Mesothelial cell of epicardium (in vitro differentiated cells): ENCODE data around the gene LIMK2. TPM values are rescaled to one million over a fixed set of nuclear protein-coding genes. Genes with fewer than 3 reads are reported as not detected.
"Not testable (repeated sequence)": the region's sequence is repeated elsewhere in the genome, so short reads cannot be mapped to it uniquely, and the experiment has no call there.

ENCODE experiments used
- DNase-seq, 2 experiments: peaks; one replicate each; pipeline ENCODE4 v3.0.0; 2021; ENCODE audit warnings: low spot score in 2 of 2; ENCODE audit not compliant: unreplicated experiment in 2 of 2
- H3K27ac Mint-ChIP-seq: 2 replicates; pipeline ENCODE4 v1.8.0; 2021; ENCODE audit warnings: mixed read lengths
- H3K27me3 Mint-ChIP-seq: 2 replicates; pipeline ENCODE4 v1.8.0; 2021; ENCODE audit warnings: low read depth, mixed read lengths
- H3K36me3 Mint-ChIP-seq: 2 replicates; pipeline ENCODE4 v1.8.0; 2021; ENCODE audit warnings: mixed read lengths
- H3K4me1 Mint-ChIP-seq: 2 replicates; pipeline ENCODE4 v1.8.0; 2021; ENCODE audit warnings: mixed read lengths
- H3K4me3 Mint-ChIP-seq: 2 replicates; pipeline ENCODE4 v1.8.0; 2021; ENCODE audit warnings: mild to moderate bottlenecking, moderate library complexity, mixed read lengths
- H3K9me3 Mint-ChIP-seq: 2 replicates; pipeline ENCODE4 v1.8.0; 2021; ENCODE audit warnings: mixed read lengths
- CTCF ChIP-seq: fragments of 200-600 bp; sonication (generic); IDR thresholded peaks from one replicate; pipeline ENCODE4 v1.5.0; 2021; ENCODE audit warnings: antibody characterized with exemption; ENCODE audit not compliant: unreplicated experiment
- total RNA-seq: library from RNA; stranded (reverse); gene quantifications from 3 replicates; pipeline ENCODE4 v1.2.1, GENCODE V29; 2021

Gene LIMK2
- total RNA-seq, 1 donor from 2014 or later, result 121 TPM

- Mint-ChIP-seq H3K27me3 (no peaks in the 10 kb centered on the region), H3K36me3 (peaks cover 29% of the 10 kb centered on the region), H3K4me1 (no peaks in the 10 kb centered on the region), H3K4me3 (no peak overlapping the region), H3K27ac (no peak overlapping the region), H3K9me3 (no peaks in the 10 kb centered on the region)
- no peak for DNase-seq
- no peak for TF ChIP-seq CTCF
Observed at GRCh38 chr22:31187627-31188026, 24.5 kb upstream of the LIMK2 start.

- H3K4me3 Mint-ChIP-seq, result no peak overlapping the region
- peaks cover 24% of the 10 kb centered on the region for H3K36me3 Mint-ChIP-seq
- no peaks in the 10 kb centered on the region for H3K9me3 Mint-ChIP-seq
- H3K4me1 Mint-ChIP-seq, result no peaks in the 10 kb centered on the region
- DNase-seq, result no peak
- H3K27me3 Mint-ChIP-seq, result no peaks in the 10 kb centered on the region
- H3K27ac Mint-ChIP-seq, result no peak overlapping the region
- no peak for TF ChIP-seq CTCF
Observed at GRCh38 chr22:31192513-31192912, 19.6 kb upstream of the LIMK2 start.

GRCh38 chr22:31193092-31193491, 19.0 kb upstream of the LIMK2 start:
- Mint-ChIP-seq H3K9me3 (no peaks in the 10 kb centered on the region), H3K27me3 (no peaks in the 10 kb centered on the region), H3K4me1 (no peaks in the 10 kb centered on the region), H3K27ac (peak overlapping the region; percentile 65), H3K4me3 (no peak overlapping the region), H3K36me3 (peaks cover 19% of the 10 kb centered on the region)
- TF ChIP-seq CTCF, result no peak
- DNase-seq, result no peak

- not testable (repeated sequence) for H3K27me3 Mint-ChIP-seq, H3K4me1 Mint-ChIP-seq, H3K27ac Mint-ChIP-seq, H3K4me3 Mint-ChIP-seq, H3K9me3 Mint-ChIP-seq, DNase-seq
- H3K36me3 Mint-ChIP-seq, result peaks cover 18% of the 10 kb centered on the region
Observed at GRCh38 chr22:31194681-31195080, 17.4 kb upstream of the LIMK2 start.

GRCh38 chr22:31199187-31199586, 12.9 kb upstream of the LIMK2 start:
- no peak for DNase-seq
- peaks cover 25% of the 10 kb centered on the region for H3K36me3 Mint-ChIP-seq

GRCh38 chr22:31204352-31204984, 7.6 kb upstream of the LIMK2 start:
- Mint-ChIP-seq H3K36me3 (peaks cover 20% of the 10 kb centered on the region), H3K27ac (peak overlapping the region; percentile 75), H3K4me1 (peaks cover 23% of the 10 kb centered on the region)
- DNase-seq, H3K4me3 Mint-ChIP-seq, H3K9me3 Mint-ChIP-seq, H3K27me3 Mint-ChIP-seq: not testable (repeated sequence)

More at GRCh38 chr22:31199187-31199586, 12.9 kb upstream of the LIMK2 start:
- Mint-ChIP-seq H3K27me3 (no peaks in the 10 kb centered on the region), H3K27ac (no peak overlapping the region), H3K4me3 (no peak overlapping the region), H3K9me3 (no peaks in the 10 kb centered on the region), H3K4me1 (no peaks in the 10 kb centered on the region)
- no peak for TF ChIP-seq CTCF

GRCh38 chr22:31205059-31205458, 7.0 kb upstream of the LIMK2 start:
- not testable (repeated sequence) for H3K9me3 Mint-ChIP-seq, DNase-seq, H3K27me3 Mint-ChIP-seq, H3K4me3 Mint-ChIP-seq
- H3K27ac Mint-ChIP-seq, result peak overlapping the region; percentile 53
- H3K4me1 Mint-ChIP-seq, result peaks cover 23% of the 10 kb centered on the region
- peaks cover 21% of the 10 kb centered on the region for H3K36me3 Mint-ChIP-seq

- Mint-ChIP-seq H3K36me3 (peaks cover 21% of the 10 kb centered on the region), H3K4me1 (peaks cover 23% of the 10 kb centered on the region), H3K27ac (peak overlapping the region; percentile 82)
- not testable (repeated sequence) for DNase-seq, H3K9me3 Mint-ChIP-seq, H3K4me3 Mint-ChIP-seq, H3K27me3 Mint-ChIP-seq
Observed at GRCh38 chr22:31206460-31206859, 5.6 kb upstream of the LIMK2 start.
